ENCODE results near the gene OTOGL. TPM values are rescaled to one million over a fixed set of nuclear protein-coding genes. Genes with fewer than 3 reads are reported as not detected.
"Not testable (repeated sequence)": the region's sequence is repeated elsewhere in the genome, so short reads cannot be mapped to it uniquely, and the experiment has no call there.

The OTOGL gene
- total RNA-seq, 2 experiments from 2014 or later, result not detected

DNA sequence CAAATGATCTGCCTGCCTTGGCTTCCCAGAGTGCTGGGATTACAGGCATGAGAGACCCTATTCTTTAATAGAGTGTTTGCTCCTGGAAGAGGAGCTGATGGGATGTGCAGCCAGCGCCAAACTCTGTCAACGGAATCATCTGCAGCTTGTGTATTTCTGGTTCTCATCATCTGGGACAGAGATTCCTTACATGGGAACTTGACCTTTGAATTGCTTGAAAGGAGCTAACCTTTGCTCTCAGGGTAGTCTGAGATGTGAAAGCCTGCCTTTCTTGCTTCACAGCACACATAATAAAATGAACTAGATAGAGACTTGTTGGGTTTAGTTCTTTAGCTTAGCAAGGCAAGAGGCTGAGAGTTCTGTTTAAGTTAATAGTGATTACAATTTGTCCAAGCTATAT lies 120.0 kb downstream of the OTOGL start:
- no peaks in the 10 kb centered on the region for H3K9me2 ChIP-seq (ENCODE audit: insufficient read depth, low read length)
- CTCF ChIA-PET (ENCODE audit: unreplicated experiment), result no interaction called here

DNA sequence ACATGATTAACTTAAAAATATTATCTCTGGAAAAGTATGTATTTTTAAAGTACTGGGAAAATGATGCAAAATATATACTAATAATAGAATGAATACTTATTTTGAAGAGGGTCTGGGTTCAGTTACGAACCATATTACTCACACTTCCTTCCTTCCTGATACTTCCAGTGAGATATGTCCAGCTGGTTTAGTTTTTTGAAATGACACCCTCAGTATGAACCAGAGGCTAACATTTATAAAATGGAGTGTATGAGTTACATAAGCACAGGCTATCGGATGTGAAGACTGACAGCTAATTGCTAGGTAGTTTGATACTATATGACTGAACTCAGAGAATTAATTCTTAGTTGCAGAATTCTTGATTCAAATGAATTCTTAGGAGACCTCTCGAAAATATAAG lies 122.9 kb downstream of the OTOGL start:
- Histone ChIP-seq H3K4me3 (ENCODE audit: low read depth, low read length, poor library complexity, severe bottlenecking) (no peak overlapping the region), H4K20me1 (ENCODE audit: insufficient read depth, low read length) (no peaks in the 10 kb centered on the region), H3K9me2 (ENCODE audit: insufficient read depth, low read length) (no peaks in the 10 kb centered on the region), H3K4me2 (ENCODE audit: low read length) (no peak overlapping the region), H3K9me3 (ENCODE audit: low read length) (no peaks in the 10 kb centered on the region), H3K36me3 (ENCODE audit: insufficient read depth, low read length) (no peaks in the 10 kb centered on the region), H3K27ac (ENCODE audit: low read depth, low read length, poor library complexity, severe bottlenecking) (no peak overlapping the region), H3K79me2 (ENCODE audit: insufficient read depth, low read depth, low read length) (no peaks in the 10 kb centered on the region), H3K4me1 (ENCODE audit: insufficient read depth, low read length, poor library complexity, severe bottlenecking) (no peaks in the 10 kb centered on the region), H2AFZ (ENCODE audit: low read length) (no peak overlapping the region)
- ChIA-PET CTCF (ENCODE audit: unreplicated experiment) (no interaction called here), POLR2A (no interaction called here)
- intact Hi-C loops (cut with micrococcal nuclease; ENCODE audit: unreplicated experiment), result no loop called here
- DNase-seq (ENCODE audit: low spot score), result no peak
- BruUV-seq (replicated peaks), result no TSS peak
- TF ChIP-seq, protein P1, sequence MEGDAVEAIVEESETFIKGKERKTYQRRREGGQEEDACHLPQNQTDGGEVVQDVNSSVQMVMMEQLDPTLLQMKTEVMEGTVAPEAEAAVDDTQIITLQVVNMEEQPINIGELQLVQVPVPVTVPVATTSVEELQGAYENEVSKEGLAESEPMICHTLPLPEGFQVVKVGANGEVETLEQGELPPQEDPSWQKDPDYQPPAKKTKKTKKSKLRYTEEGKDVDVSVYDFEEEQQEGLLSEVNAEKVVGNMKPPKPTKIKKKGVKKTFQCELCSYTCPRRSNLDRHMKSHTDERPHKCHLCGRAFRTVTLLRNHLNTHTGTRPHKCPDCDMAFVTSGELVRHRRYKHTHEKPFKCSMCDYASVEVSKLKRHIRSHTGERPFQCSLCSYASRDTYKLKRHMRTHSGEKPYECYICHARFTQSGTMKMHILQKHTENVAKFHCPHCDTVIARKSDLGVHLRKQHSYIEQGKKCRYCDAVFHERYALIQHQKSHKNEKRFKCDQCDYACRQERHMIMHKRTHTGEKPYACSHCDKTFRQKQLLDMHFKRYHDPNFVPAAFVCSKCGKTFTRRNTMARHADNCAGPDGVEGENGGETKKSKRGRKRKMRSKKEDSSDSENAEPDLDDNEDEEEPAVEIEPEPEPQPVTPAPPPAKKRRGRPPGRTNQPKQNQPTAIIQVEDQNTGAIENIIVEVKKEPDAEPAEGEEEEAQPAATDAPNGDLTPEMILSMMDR (conservative IDR thresholded peaks at IDR 0.05; ENCODE audit: low read length), result no peak
- TF ChIP-seq EZH2phosphoT487 (IDR thresholded peaks at IDR 0.05; ENCODE audit: borderline replicate concordance, low read depth, low read length), result no peak

More for the DNA sequence above, 120.0 kb downstream of the OTOGL start:
- Histone ChIP-seq H3K36me3 (ENCODE audit: insufficient read depth, low read length) (no peaks in the 10 kb centered on the region), H3K4me3 (ENCODE audit: low read depth, low read length, poor library complexity, severe bottlenecking) (no peak overlapping the region), H3K79me2 (ENCODE audit: insufficient read depth, low read depth, low read length) (no peaks in the 10 kb centered on the region), H3K4me2 (ENCODE audit: low read length) (no peak overlapping the region), H4K20me1 (ENCODE audit: insufficient read depth, low read length) (no peaks in the 10 kb centered on the region), H3K27ac (ENCODE audit: low read depth, low read length, poor library complexity, severe bottlenecking) (no peak overlapping the region), H3K9me3 (ENCODE audit: low read length) (no peaks in the 10 kb centered on the region), H2AFZ (ENCODE audit: low read length) (no peak overlapping the region), H3K4me1 (ENCODE audit: insufficient read depth, low read length, poor library complexity, severe bottlenecking) (no peaks in the 10 kb centered on the region)
- no TSS peak for BruUV-seq (replicated peaks)
- TF ChIP-seq EZH2phosphoT487 (IDR thresholded peaks at IDR 0.05; ENCODE audit: borderline replicate concordance, low read depth, low read length), result no peak
- TF ChIP-seq, protein P1 (conservative IDR thresholded peaks at IDR 0.05; ENCODE audit: low read length), result no peak
- DNase-seq (ENCODE audit: low spot score), result no peak
- POLR2A ChIA-PET, result no interaction called here
- intact Hi-C loops (cut with micrococcal nuclease; ENCODE audit: unreplicated experiment), result no loop called here

DNA sequence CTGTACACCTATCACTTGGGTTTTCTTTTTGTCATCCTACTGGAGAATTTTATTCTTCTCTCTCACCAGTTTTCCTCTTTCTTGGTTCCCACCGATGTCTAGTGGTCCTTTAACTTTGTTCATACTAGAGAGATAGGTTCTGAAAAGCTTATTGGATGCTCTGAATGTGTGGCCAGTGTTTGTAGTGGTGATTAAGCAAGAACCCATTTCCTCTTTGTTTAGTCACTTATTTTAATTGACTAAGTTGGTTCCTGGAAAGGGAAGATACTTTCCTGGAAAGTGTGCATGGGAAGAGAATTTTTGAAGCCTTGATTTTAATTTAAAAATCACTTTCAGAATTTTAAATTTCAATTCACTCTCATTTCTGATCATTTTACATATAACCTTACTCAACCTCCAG lies 127.2 kb downstream of the OTOGL start:
- Histone ChIP-seq H3K4me1 (ENCODE audit: insufficient read depth, low read length, poor library complexity, severe bottlenecking) (no peaks in the 10 kb centered on the region), H4K20me1 (ENCODE audit: insufficient read depth, low read length) (no peaks in the 10 kb centered on the region), H2AFZ (ENCODE audit: low read length) (no peak overlapping the region), H3K27ac (ENCODE audit: low read depth, low read length, poor library complexity, severe bottlenecking) (no peak overlapping the region), H3K79me2 (ENCODE audit: insufficient read depth, low read depth, low read length) (no peaks in the 10 kb centered on the region), H3K9me3 (ENCODE audit: low read length) (no peaks in the 10 kb centered on the region), H3K9me2 (ENCODE audit: insufficient read depth, low read length) (no peaks in the 10 kb centered on the region), H3K4me3 (ENCODE audit: low read depth, low read length, poor library complexity, severe bottlenecking) (no peak overlapping the region), H3K4me2 (ENCODE audit: low read length) (no peak overlapping the region), H3K36me3 (ENCODE audit: insufficient read depth, low read length) (no peaks in the 10 kb centered on the region)
- CTCF ChIA-PET (ENCODE audit: unreplicated experiment), result no interaction called here
- TF ChIP-seq, protein P1 (conservative IDR thresholded peaks at IDR 0.05; ENCODE audit: low read length), result no peak
- TF ChIP-seq EZH2phosphoT487 (IDR thresholded peaks at IDR 0.05; ENCODE audit: borderline replicate concordance, low read depth, low read length), result no peak
- POLR2A ChIA-PET, result interaction anchor here (1.0 kb wide), 1 partner anchor 32 kb away, joined by 4 read pairs; no protein-coding TSS in a partner anchor
- no peak for DNase-seq (ENCODE audit: low spot score)
- intact Hi-C loops (cut with micrococcal nuclease; ENCODE audit: unreplicated experiment), result no loop called here
- BruUV-seq (replicated peaks), result no TSS peak

DNA sequence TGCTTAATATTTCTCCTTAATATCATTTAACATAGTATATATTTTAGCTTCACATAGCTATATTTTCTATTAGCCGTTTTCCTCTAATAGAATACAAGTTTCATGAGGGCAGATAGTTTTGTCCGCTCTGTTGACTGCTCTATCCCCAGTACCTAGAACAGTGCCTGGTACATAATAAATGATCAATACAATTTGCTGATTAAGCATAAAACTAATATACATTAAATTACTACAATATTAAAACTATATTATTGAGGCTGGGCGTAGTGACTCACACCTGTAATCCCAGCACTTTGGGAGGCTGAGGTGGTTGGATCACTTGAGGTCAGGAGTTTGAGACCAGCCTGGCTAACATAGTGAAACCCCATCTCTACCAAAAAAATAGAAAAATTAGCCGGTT lies 128.6 kb downstream of the OTOGL start:
- H3K4me3 ChIP-seq (ENCODE audit: low read depth, low read length, poor library complexity, severe bottlenecking); H3K4me1 ChIP-seq (ENCODE audit: insufficient read depth, low read length, poor library complexity, severe bottlenecking); H2AFZ ChIP-seq (ENCODE audit: low read length); H3K36me3 ChIP-seq (ENCODE audit: insufficient read depth, low read length); H4K20me1 ChIP-seq (ENCODE audit: insufficient read depth, low read length); H3K9me3 ChIP-seq (ENCODE audit: low read length); BruUV-seq (replicated peaks); DNase-seq (ENCODE audit: low spot score); CTCF ChIA-PET (ENCODE audit: unreplicated experiment); intact Hi-C loops (cut with micrococcal nuclease; ENCODE audit: unreplicated experiment); H3K9me2 ChIP-seq (ENCODE audit: insufficient read depth, low read length); H3K79me2 ChIP-seq (ENCODE audit: insufficient read depth, low read depth, low read length); H3K27ac ChIP-seq (ENCODE audit: low read depth, low read length, poor library complexity, severe bottlenecking); H3K4me2 ChIP-seq (ENCODE audit: low read length): not testable (repeated sequence)
- POLR2A ChIA-PET, result interaction anchor here (0.6 kb wide), 1 partner anchor 22 kb away, joined by 4 read pairs; no protein-coding TSS in a partner anchor
